ELF-1 (cell line): Measurements from ENCODE around the gene RABGAP1L.
"Not testable (repeated sequence)": the region's sequence is repeated elsewhere in the genome, so short reads cannot be mapped to it uniquely, and the experiment has no call there.

Experiments used
- DNase-seq: peaks from one replicate; pipeline ENCODE4 v3.0.0-alpha.2; 2016; ENCODE audit warnings: low read depth, low spot score

RABGAP1L gene

GRCh38 chr1:175023922-175024242, 864.6 kb downstream of the RABGAP1L start:
- DNase-seq, result not testable (repeated sequence)

- no peak for DNase-seq
Measured at GRCh38 chr1:175024773-175025172, 865.5 kb downstream of the RABGAP1L start.

GRCh38 chr1:175033953-175034352, 874.6 kb downstream of the RABGAP1L start:
- peak; percentile 32 for DNase-seq

GRCh38 chr1:175034775-175035174, 875.5 kb downstream of the RABGAP1L start:
- no peak for DNase-seq

GRCh38 chr1:175035865-175036264, 876.5 kb downstream of the RABGAP1L start:
- DNase-seq, result no peak

- DNase-seq, result peak; percentile 63
Measured at GRCh38 chr1:175036476-175036875, 877.2 kb downstream of the RABGAP1L start.

GRCh38 chr1:175037416-175037815, 878.1 kb downstream of the RABGAP1L start:
- DNase-seq, result no peak

GRCh38 chr1:175040324-175040879, 881.1 kb downstream of the RABGAP1L start:
- DNase-seq, result no peak

- no peak for DNase-seq
Measured at GRCh38 chr1:175042650-175043049, 883.3 kb downstream of the RABGAP1L start.

GRCh38 chr1:175043824-175044223, 884.5 kb downstream of the RABGAP1L start:
- DNase-seq, result peak; percentile 55

- not testable (repeated sequence) for DNase-seq
Measured at GRCh38 chr1:175044591-175044990, 885.3 kb downstream of the RABGAP1L start.
